Measurements from ENCODE around the gene POLR2L. TPM values are rescaled to one million over a fixed set of nuclear protein-coding genes. Genes with fewer than 3 reads are reported as not detected.
A peak's percentile ranks its signal among the peaks of the same experiment; 100 is the strongest.

The POLR2L gene
- total and polyA plus RNA-seq, 2 of the 13 experiments (the other 11 are each of a cell fraction or from before 2014, with no cell fraction given) = 104 to 114 TPM

- TF ChIP-seq FOXK1 (CRISPR knock-in tag; IDR thresholded peaks at IDR 0.05; ENCODE audit: borderline replicate concordance, low read depth) (no peak), PHF5A (CRISPR knock-in tag; IDR thresholded peaks at IDR 0.05; ENCODE audit: low read depth, unreplicated experiment) (no peak), ZNF724P (CRISPR knock-in tag; IDR thresholded peaks at IDR 0.05; ENCODE audit: borderline replicate concordance) (0 out of 2 replicates have a peak, but pooled peaks have one; percentile 18), RFX1 (IDR thresholded peaks at IDR 0.05) (no peak), ZNF674 (CRISPR knock-in tag; IDR thresholded peaks at IDR 0.05; ENCODE audit: low read depth) (no peak; the same call in 1 of the 2 replicates), ZNF563 (CRISPR knock-in tag; IDR thresholded peaks at IDR 0.05) (peak; percentile 82), ZFP91 (CRISPR knock-in tag; IDR thresholded peaks at IDR 0.05; ENCODE audit: borderline replicate concordance) (no peak), ISL2 (CRISPR knock-in tag; IDR thresholded peaks at IDR 0.05) (no peak), BORCS8-MEF2B (CRISPR knock-in tag; IDR thresholded peaks at IDR 0.05) (peak; percentile 66), BRD4 (CRISPR knock-in tag; IDR thresholded peaks at IDR 0.05) (no peak), RNF2 (conservative IDR thresholded peaks at IDR 0.05; ENCODE audit: low read depth) (peak; percentile 67; the same call in 1 of the 2 replicates), ZFP41 (CRISPR knock-in tag; IDR thresholded peaks at IDR 0.05; ENCODE audit: borderline replicate concordance) (no peak), FLYWCH1 (CRISPR knock-in tag; IDR thresholded peaks at IDR 0.05) (no peak), ZNF263 (CRISPR knock-in tag; IDR thresholded peaks at IDR 0.05) (peak; percentile 3; the same call in 1 of the 2 replicates), ZNF281 (CRISPR knock-in tag; IDR thresholded peaks at IDR 0.05; ENCODE audit: borderline replicate concordance) (no peak), FOXO1 (CRISPR knock-in tag; IDR thresholded peaks at IDR 0.05) (no peak), TRAFD1 (CRISPR knock-in tag; IDR thresholded peaks at IDR 0.05; ENCODE audit: borderline replicate concordance) (no peak), ZNF704 (CRISPR knock-in tag; IDR thresholded peaks at IDR 0.05; ENCODE audit: borderline replicate concordance) (no peak), DNMT3B (CRISPR knock-in tag; conservative IDR thresholded peaks at IDR 0.05) (no peak), ZNF841 (CRISPR knock-in tag; IDR thresholded peaks at IDR 0.05; ENCODE audit: borderline replicate concordance) (no peak; the same call in 1 of the 2 replicates), KAT2B (IDR thresholded peaks at IDR 0.05; ENCODE audit: borderline replicate concordance, low read depth, low read length) (no peak; the same call in 1 of the 2 replicates), ZNF446 (CRISPR knock-in tag; IDR thresholded peaks at IDR 0.05) (no peak; the same call in 1 of the 2 replicates), MED1 (CRISPR knock-in tag; IDR thresholded peaks at IDR 0.05) (peak; percentile 25), NR1H2 (CRISPR knock-in tag; IDR thresholded peaks at IDR 0.05; ENCODE audit: borderline replicate concordance, low read depth) (no peak)
These were observed at the start of gene POLR2L, which contains the start of gene TSPAN4 (continued) for GRCh38 chr11:842370-843002.
